Astrocyte (in vitro differentiated cells and primary cell): ENCODE data around the gene SECISBP2.

ENCODE experiments used
- CTCF ChIP-seq: IDR thresholded peaks from 2 replicates; pipeline ENCODE4 v1.5.1; 2011; ENCODE audit warnings: low read depth, mild to moderate bottlenecking, inconsistent platforms, low read length, moderate library complexity; ENCODE audit not compliant: insufficient read depth
- EZH2 ChIP-seq: IDR thresholded peaks from 2 replicates; pipeline ENCODE4 v1.6.1; 2012; ENCODE audit warnings: mild to moderate bottlenecking, low read length, inconsistent platforms; ENCODE audit not compliant: insufficient read depth

GRCh38 chr9:89318123-89319014, at the start of gene SECISBP2:
- TF ChIP-seq EZH2 (no peak), CTCF (peak; percentile 82)
